Glutamatergic neuron (in vitro differentiated cells): ENCODE results near the gene ZDHHC16. TPM values are rescaled to one million over a fixed set of nuclear protein-coding genes. Genes with fewer than 3 reads are reported as not detected.
A peak's percentile ranks its signal among the peaks of the same experiment; 100 is the strongest.

Experiments used
- DNase-seq: peaks from one replicate; pipeline ENCODE4 v3.0.0; 2022
- H3K27ac Mint-ChIP-seq: one replicate; pipeline ENCODE4 v1.8.0; 2020; ENCODE audit warnings: mild to moderate bottlenecking, mixed read lengths, inconsistent platforms; ENCODE audit not compliant: unreplicated experiment
- H3K27me3 Mint-ChIP-seq: one replicate; pipeline ENCODE4 v1.8.0; 2020; ENCODE audit warnings: mild to moderate bottlenecking, moderate library complexity, mixed read lengths, inconsistent platforms; ENCODE audit not compliant: unreplicated experiment
- H3K36me3 Mint-ChIP-seq: one replicate; pipeline ENCODE4 v1.8.0; 2020; ENCODE audit warnings: mild to moderate bottlenecking, mixed read lengths, inconsistent platforms; ENCODE audit not compliant: unreplicated experiment
- H3K4me1 Mint-ChIP-seq: one replicate; pipeline ENCODE4 v1.8.0; 2020; ENCODE audit warnings: mild to moderate bottlenecking, low read depth, mixed read lengths, inconsistent platforms; ENCODE audit not compliant: unreplicated experiment
- H3K4me3 Mint-ChIP-seq: one replicate; pipeline ENCODE4 v1.8.0; 2020; ENCODE audit warnings: mild to moderate bottlenecking, mixed read lengths, inconsistent platforms; ENCODE audit not compliant: unreplicated experiment
- H3K9me3 Mint-ChIP-seq: one replicate; pipeline ENCODE4 v1.8.0; 2020; ENCODE audit warnings: mild to moderate bottlenecking, moderate library complexity, mixed read lengths, inconsistent platforms; ENCODE audit not compliant: unreplicated experiment
- total RNA-seq: library from RNA; stranded (reverse); fragmentation: NEBNext Ultra II Directional; extraction: Animal tissue kit (Norgen Biotek cat#: 25700); gene quantifications from one replicate; pipeline ENCODE4 v1.2.1, GENCODE V29; 2021; ENCODE audit not compliant: unreplicated experiment
- TF ChIP-seq, protein P1 (sequence below): fragments of 200-600 bp; sonication (generic); IDR thresholded peaks from one replicate; pipeline ENCODE4 v1.5.0; 2021; ENCODE audit not compliant: partially characterized antibody, unreplicated experiment

Gene ZDHHC16
- total RNA-seq, 1 donor from 2014 or later, result 61.5 TPM

DNA sequence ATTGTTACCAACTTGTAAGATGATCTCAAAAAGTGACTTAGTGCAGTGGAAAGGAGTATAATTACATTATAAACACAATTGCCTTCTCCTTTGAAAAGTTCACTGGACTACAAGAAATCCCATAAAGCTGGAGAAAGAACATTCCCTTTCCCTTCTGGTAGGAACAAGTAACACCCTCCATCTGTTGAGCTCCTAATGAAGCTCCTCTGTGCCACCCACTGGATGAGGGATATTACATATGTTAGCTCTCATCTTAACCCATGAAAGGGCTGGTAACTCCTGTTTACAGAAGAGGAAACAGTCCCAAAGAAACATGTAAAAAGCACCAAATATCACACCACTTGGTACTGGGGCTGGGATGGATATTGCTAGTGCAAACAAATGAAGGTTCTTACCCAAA is 11.9 kb upstream of the ZDHHC16 start:
- Mint-ChIP-seq H3K27me3 (no peaks in the 10 kb centered on the region), H3K27ac (peak overlapping the region; percentile 22), H3K4me3 (no peak overlapping the region), H3K9me3 (peaks cover 4% of the 10 kb centered on the region), H3K4me1 (peaks cover 7% of the 10 kb centered on the region), H3K36me3 (no peaks in the 10 kb centered on the region)
- no peak for DNase-seq
- TF ChIP-seq, protein P1, sequence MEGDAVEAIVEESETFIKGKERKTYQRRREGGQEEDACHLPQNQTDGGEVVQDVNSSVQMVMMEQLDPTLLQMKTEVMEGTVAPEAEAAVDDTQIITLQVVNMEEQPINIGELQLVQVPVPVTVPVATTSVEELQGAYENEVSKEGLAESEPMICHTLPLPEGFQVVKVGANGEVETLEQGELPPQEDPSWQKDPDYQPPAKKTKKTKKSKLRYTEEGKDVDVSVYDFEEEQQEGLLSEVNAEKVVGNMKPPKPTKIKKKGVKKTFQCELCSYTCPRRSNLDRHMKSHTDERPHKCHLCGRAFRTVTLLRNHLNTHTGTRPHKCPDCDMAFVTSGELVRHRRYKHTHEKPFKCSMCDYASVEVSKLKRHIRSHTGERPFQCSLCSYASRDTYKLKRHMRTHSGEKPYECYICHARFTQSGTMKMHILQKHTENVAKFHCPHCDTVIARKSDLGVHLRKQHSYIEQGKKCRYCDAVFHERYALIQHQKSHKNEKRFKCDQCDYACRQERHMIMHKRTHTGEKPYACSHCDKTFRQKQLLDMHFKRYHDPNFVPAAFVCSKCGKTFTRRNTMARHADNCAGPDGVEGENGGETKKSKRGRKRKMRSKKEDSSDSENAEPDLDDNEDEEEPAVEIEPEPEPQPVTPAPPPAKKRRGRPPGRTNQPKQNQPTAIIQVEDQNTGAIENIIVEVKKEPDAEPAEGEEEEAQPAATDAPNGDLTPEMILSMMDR, result no peak

DNA sequence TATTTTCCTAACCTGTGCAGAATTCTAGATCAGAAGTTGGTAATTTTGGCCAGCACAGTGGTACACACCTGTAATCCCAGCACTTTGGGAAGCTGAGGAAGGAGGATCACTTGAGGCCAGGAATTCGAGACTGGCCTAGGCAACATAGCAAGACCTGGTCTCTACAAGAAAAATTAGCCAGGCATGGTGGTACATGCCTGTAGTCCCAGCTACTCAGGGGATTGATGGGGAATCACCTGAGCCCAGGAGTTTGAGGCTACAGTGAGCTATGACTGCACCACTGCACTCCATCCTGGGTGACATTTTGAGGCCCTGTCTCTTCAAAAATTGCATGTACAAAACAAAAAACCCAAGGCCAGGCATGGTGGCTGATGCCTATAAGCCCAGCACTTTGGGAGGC is 11.4 kb upstream of the ZDHHC16 start:
- peaks cover 4% of the 10 kb centered on the region for H3K9me3 Mint-ChIP-seq
- no peak overlapping the region for H3K27ac Mint-ChIP-seq
- TF ChIP-seq, protein P1, result no peak
- no peaks in the 10 kb centered on the region for H3K36me3 Mint-ChIP-seq
- H3K4me3 Mint-ChIP-seq, result no peak overlapping the region
- no peaks in the 10 kb centered on the region for H3K27me3 Mint-ChIP-seq
- peaks cover 4% of the 10 kb centered on the region for H3K4me1 Mint-ChIP-seq
- DNase-seq, result no peak

DNA sequence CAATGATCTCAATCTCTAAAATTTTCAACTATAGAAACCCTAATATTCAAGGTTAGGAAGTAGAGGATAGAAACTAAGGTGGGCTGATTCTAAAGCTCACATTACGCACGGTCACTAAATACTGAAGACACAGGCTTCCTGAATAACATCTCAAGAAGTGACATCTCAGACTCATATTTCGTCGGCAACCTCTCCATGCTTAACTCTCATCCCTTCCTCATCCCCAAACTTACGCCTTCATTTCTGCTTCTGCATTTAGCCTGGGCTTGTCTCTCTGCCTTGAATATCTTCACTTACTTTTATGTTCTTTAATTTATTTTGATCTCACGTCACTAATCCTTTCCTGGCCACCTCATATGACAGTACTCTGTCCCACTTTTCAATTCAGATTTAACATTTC is 10.8 kb upstream of the ZDHHC16 start:
- TF ChIP-seq, protein P1, result no peak
- Mint-ChIP-seq H3K27ac (no peak overlapping the region), H3K4me1 (peaks cover 4% of the 10 kb centered on the region), H3K27me3 (no peaks in the 10 kb centered on the region), H3K9me3 (peaks cover 3% of the 10 kb centered on the region), H3K4me3 (no peak overlapping the region), H3K36me3 (no peaks in the 10 kb centered on the region)
- no peak for DNase-seq

DNA sequence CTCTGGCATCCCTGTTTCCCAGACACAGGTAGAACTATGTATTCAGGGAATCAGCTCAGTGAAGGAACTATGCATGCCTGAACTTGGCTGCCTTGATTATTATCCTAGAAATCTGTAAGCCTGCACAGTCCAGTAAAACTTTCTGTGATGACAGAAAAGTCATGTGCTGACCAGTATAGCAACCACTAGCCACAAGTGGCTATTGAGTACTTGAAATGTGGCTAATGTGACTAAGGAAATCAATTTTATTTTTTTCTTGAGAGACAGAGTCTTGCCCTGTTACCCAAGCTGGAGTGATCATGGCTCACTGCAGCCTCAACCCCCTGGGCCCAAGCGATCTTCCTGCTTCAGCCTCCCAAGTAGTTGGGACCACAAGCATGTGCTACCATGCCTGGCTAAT is 3.7 kb upstream of the ZDHHC16 start:
- no peaks in the 10 kb centered on the region for H3K36me3 Mint-ChIP-seq

DNA sequence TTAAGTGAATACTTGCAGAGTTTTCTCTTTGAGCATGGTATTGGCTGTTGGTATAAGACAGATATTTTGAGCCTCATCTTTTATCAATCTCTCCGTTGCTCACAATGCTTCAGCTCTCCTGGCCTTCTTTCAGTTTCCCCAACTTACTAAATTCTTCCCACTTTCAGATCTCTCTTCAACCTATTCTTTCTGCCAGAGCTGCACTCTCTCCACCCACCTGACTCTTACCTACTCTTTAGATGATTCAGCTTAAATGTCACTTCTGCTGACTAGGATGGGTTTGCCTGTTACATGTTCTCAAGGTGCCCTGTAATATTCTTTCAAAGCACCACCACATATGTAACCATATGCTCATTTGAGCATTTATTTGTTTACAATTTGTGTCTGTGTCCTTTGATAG is 1.8 kb upstream of the ZDHHC16 start:
- Mint-ChIP-seq H3K27me3 (no peaks in the 10 kb centered on the region), H3K4me3 (no peak overlapping the region), H3K36me3 (no peaks in the 10 kb centered on the region), H3K4me1 (peaks cover 9% of the 10 kb centered on the region), H3K9me3 (peaks cover 3% of the 10 kb centered on the region), H3K27ac (no peak overlapping the region)
- TF ChIP-seq, protein P1, result no peak
- DNase-seq, result no peak

More for the DNA sequence above, 3.7 kb upstream of the ZDHHC16 start:
- Mint-ChIP-seq H3K4me1 (peaks cover 5% of the 10 kb centered on the region), H3K27me3 (no peaks in the 10 kb centered on the region), H3K4me3 (no peak overlapping the region), H3K27ac (no peak overlapping the region), H3K9me3 (peaks cover 3% of the 10 kb centered on the region)
- TF ChIP-seq, protein P1, result no peak
- DNase-seq, result no peak
